Activated CD8-positive, alpha-beta memory T cell treated with anti-CD3 and anti-CD28 coated beads, Interleukin-2, amount 50 U/mL, for 48 hours (primary cell): ENCODE results near the gene NTNG1.

Experiments
- DNase-seq: peaks from one replicate; pipeline ENCODE4 v3.0.0-alpha.2; 2020

The NTNG1 gene

GRCh38 chr1:107344836-107345235, 204.0 kb downstream of the NTNG1 start:
- DNase-seq: no peak

- DNase-seq: no peak
These were observed 212.0 kb downstream of the NTNG1 start for GRCh38 chr1:107352850-107353249.

DNA sequence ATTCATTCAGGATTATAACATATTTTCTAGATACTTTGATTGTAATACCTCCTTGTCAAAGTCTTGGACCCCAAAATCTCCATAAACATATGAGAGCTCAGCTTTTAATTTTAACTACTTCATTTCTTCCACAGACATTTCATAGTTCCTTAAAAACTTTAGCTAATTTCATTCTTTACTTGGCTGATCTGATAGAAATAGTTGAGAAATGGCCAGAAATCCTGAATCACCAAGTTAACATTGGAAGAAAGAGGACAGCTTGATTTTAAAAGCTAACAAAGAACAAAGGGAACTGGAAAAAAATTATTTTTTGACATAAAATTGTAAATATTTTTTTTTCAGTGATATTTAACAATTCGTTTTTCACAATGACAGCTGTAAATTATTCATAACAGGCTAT, 216.5 kb downstream of the NTNG1 start:
- no peak for DNase-seq

GRCh38 chr1:107358619-107359327, 217.9 kb downstream of the NTNG1 start:
- no peak for DNase-seq

GRCh38 chr1:107359472-107360241, 218.8 kb downstream of the NTNG1 start:
- DNase-seq: no peak

- no peak for DNase-seq
These were observed 221.8 kb downstream of the NTNG1 start for GRCh38 chr1:107362468-107363140.

- no peak for DNase-seq
These were observed 222.3 kb downstream of the NTNG1 start for GRCh38 chr1:107363154-107363553.

GRCh38 chr1:107365527-107366240, 224.8 kb downstream of the NTNG1 start:
- DNase-seq: no peak

DNA sequence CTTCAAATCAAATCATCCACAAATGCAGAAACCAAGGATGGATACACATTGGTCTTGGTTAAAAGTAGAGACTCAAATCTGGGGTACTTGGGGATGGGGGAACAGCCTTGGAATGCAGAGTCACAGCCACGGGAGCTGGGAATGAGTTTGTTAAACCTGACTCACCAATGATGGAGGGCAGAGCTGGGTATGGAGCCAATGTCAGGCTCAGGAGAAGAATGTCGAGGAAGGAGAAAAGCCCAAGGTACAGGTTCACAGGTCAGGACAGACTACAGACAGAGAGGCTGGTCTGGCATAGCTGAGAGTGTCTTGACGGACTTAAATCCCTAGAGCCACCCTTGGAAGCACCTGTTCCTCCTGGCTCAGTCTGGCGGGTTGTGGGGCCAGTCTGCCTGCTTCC, 237.6 kb downstream of the NTNG1 start:
- no peak for DNase-seq

- DNase-seq: no peak
These were observed 238.0 kb downstream of the NTNG1 start for GRCh38 chr1:107378866-107379265.

- DNase-seq: no peak
These were observed 239.0 kb downstream of the NTNG1 start for GRCh38 chr1:107379826-107380225.

GRCh38 chr1:107389410-107390396, 248.9 kb downstream of the NTNG1 start:
- DNase-seq: no peak

DNA sequence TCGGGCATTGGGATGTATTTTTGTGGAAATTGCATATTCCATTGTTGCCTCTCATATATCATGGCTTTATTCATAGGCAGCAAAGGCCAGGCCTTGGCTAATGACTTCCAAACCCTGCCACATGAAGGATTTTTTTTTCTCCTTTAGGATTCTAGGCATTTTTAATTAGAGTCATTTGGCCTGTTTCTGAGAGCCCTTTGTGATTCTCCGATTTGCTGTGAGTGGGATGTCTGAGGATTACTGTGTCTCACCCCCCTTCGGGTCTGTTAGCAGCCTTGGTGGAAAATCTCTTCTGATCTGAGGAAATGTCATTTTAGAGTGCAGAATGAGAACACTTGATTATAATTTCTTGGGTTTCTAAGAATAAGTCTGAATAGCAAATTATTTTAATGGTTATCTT, 253.5 kb downstream of the NTNG1 start:
- DNase-seq: no peak

- no peak for DNase-seq
These were observed 260.9 kb downstream of the NTNG1 start for GRCh38 chr1:107401704-107402103.

DNA sequence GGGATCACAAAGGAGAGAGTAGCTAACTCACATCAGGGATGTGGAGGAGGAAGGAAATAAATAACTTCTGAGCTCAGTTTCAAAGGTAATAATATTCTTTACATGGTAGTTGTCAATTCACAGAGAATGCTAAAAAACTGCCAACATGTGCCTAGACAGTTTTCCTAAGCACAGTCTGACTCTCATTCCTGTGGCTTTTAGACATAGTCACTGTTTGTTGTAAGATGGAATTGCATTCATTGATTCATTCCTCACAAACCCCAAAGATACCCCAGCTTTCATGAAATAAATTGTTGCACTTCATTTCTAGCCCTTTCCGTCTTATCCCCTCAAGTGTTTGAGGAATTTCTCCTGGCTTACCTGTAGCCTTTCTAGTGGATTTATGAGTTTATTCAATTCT, 263.9 kb downstream of the NTNG1 start:
- DNase-seq: no peak

GRCh38 chr1:107405236-107405635, 264.4 kb downstream of the NTNG1 start:
- DNase-seq: no peak

GRCh38 chr1:107407011-107407410, 266.2 kb downstream of the NTNG1 start:
- no peak for DNase-seq

GRCh38 chr1:107413546-107413945, 272.7 kb downstream of the NTNG1 start:
- DNase-seq: no peak

DNA sequence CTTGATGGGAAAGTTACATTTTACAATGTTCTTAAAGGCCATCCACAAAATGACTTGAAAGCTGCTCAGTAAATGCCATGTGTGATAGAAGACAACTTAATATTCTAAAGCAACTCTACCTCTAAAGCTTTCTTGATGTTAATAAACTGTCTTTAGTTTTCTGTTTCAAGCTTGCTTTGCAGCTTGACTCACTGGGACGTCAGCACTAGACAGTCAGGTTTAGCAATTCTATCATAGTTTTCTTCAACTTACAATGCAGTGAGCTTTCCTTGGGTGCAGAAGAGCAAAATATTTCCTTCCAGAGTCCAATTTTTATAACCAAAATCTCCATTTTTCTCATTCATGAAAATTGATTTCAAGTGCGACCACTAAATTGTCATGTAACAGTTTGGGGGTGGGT, 273.1 kb downstream of the NTNG1 start:
- DNase-seq: no peak

DNA sequence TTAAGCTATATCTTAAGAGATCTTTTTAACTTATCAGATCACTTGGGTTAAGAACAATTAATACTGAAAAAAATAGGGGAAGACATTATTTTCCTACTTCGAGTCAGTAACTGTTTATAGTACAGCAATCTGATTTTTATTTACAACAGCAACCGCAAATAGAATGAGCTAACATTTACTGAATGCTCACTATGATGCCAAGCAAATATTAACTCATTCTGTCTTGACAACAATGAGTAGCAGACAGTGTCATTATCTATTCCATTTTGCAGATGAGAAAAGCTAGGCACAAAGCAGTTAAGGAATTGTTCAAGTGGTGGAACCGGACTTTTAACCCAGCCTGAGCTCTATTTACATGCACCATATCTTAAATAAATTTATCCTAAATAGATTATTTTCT, 273.7 kb downstream of the NTNG1 start:
- DNase-seq: no peak

- DNase-seq: no peak
These were observed 274.4 kb downstream of the NTNG1 start for GRCh38 chr1:107415241-107415640.

GRCh38 chr1:107419003-107419402, 278.2 kb downstream of the NTNG1 start:
- DNase-seq: no peak
